ENCODE measurements around the gene LRRK2.

LRRK2 gene

GRCh38 chr12:40271981-40272664, 47.3 kb downstream of the LRRK2 start:
- TF ChIP-seq, protein P1, sequence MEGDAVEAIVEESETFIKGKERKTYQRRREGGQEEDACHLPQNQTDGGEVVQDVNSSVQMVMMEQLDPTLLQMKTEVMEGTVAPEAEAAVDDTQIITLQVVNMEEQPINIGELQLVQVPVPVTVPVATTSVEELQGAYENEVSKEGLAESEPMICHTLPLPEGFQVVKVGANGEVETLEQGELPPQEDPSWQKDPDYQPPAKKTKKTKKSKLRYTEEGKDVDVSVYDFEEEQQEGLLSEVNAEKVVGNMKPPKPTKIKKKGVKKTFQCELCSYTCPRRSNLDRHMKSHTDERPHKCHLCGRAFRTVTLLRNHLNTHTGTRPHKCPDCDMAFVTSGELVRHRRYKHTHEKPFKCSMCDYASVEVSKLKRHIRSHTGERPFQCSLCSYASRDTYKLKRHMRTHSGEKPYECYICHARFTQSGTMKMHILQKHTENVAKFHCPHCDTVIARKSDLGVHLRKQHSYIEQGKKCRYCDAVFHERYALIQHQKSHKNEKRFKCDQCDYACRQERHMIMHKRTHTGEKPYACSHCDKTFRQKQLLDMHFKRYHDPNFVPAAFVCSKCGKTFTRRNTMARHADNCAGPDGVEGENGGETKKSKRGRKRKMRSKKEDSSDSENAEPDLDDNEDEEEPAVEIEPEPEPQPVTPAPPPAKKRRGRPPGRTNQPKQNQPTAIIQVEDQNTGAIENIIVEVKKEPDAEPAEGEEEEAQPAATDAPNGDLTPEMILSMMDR (IDR thresholded peaks at IDR 0.05; ENCODE audit: insufficient read depth, low read length, missing control alignments) = no peak
- no peak overlapping the region for H3K4me3 ChIP-seq (ENCODE audit: low read depth, low read length)
- CTCF ChIA-PET = no interaction called here
- DNase-seq (ENCODE audit: low read depth, low spot score) = no peak
- POLR2A ChIA-PET = no interaction called here

DNA sequence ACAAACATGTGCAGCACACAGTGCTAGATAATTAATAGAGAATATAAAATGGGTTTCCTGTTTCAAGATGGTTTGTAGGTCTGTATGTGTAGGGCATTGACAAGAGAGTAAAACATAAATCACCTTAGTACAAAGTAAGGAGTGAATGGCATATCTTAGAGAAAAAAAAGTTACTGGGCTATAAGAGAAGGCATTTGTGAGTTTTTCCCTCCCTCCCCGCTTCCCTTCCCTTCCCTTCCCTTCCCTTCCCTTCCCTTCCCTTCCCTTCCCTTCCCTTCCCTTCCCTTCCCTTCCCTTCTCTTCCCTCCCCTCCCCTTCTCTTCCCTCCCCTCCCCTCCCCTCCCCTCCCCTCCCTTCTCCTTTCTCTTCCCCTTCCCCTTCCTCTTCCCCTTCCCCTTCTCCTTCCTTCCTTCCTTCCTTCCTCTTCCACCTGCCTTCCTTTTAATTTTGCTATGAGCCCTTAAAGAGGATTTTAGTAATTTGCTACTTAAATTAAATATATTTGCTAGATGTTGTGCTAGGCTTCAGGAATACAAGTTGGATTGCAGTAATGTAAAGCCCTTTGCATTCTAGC, 57.1 kb downstream of the LRRK2 start:
- ChIA-PET CTCF (no interaction called here), POLR2A (no interaction called here)
- DNase-seq (ENCODE audit: low read depth, low spot score) = no peak
- H3K4me3 ChIP-seq (ENCODE audit: low read depth, low read length) = no peak overlapping the region
- TF ChIP-seq, protein P1 (IDR thresholded peaks at IDR 0.05; ENCODE audit: insufficient read depth, low read length, missing control alignments) = no peak

- ChIA-PET CTCF (no interaction called here), POLR2A (no interaction called here)
- DNase-seq (ENCODE audit: low read depth, low spot score) = no peak
- H3K4me3 ChIP-seq (ENCODE audit: low read depth, low read length) = no peak overlapping the region
- TF ChIP-seq, protein P1 (IDR thresholded peaks at IDR 0.05; ENCODE audit: insufficient read depth, low read length, missing control alignments) = no peak
Observed at GRCh38 chr12:40286583-40286982, 61.8 kb downstream of the LRRK2 start.

DNA sequence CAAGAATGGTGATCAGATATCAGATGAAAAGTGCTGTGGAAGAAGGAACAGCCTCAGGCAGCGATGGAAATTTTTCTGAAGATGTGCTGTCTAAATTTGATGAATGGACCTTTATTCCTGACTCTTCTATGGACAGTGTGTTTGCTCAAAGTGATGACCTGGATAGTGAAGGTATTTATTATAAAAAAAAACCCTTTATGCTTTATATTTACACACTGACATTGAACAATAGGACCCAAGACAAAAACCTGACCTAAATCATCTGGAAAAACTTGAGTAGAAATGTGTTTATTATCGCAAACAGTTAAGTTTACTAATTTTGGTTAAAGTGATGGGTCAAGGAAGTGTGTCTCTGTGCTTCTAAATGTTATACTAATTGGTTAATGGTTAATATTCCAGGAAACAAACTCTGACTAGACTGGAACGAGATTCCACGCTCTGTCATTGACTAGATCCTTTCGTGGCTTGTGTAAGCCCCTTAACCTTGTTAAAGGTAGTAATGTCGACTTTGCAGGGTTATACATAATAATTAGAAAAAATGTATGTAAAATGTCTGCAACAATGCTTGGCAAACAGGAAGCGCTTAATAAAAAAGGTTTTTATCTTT, 62.7 kb downstream of the LRRK2 start:
- ChIA-PET POLR2A (no interaction called here), CTCF (no interaction called here)
- TF ChIP-seq, protein P1 (IDR thresholded peaks at IDR 0.05; ENCODE audit: insufficient read depth, low read length, missing control alignments) = no peak
- no peak overlapping the region for H3K4me3 ChIP-seq (ENCODE audit: low read depth, low read length)
- DNase-seq (ENCODE audit: low read depth, low spot score) = no peak

- ChIA-PET CTCF (no interaction called here), POLR2A (no interaction called here)
- TF ChIP-seq, protein P1 (IDR thresholded peaks at IDR 0.05; ENCODE audit: insufficient read depth, low read length, missing control alignments) = no peak
- DNase-seq (ENCODE audit: low read depth, low spot score) = no peak
- no peak overlapping the region for H3K4me3 ChIP-seq (ENCODE audit: low read depth, low read length)
Observed at GRCh38 chr12:40292788-40293429, 68.1 kb downstream of the LRRK2 start.

GRCh38 chr12:40298341-40298740, 73.5 kb downstream of the LRRK2 start:
- TF ChIP-seq, protein P1 (IDR thresholded peaks at IDR 0.05; ENCODE audit: insufficient read depth, low read length, missing control alignments) = no peak
- H3K4me3 ChIP-seq (ENCODE audit: low read depth, low read length) = no peak overlapping the region
- DNase-seq (ENCODE audit: low read depth, low spot score) = no peak
- ChIA-PET CTCF (no interaction called here), POLR2A (no interaction called here)

Data from AG04449 (cell line).